Choroid plexus epithelial cell (primary cell): ENCODE measurements around the gene PIK3CD.

Experiments used
- DNase-seq: peaks from one replicate; pipeline ENCODE4 v3.0.0-alpha.2; 2010; ENCODE audit warnings: low read depth
- H3K4me3 ChIP-seq: 2 replicates; pipeline ENCODE4 v1.5.1; 2011; ENCODE audit warnings: low read depth, mild to moderate bottlenecking, control low read depth, low read length, moderate library complexity
- TF ChIP-seq, protein P1 (sequence below): conservative IDR thresholded peaks from 2 replicates; pipeline ENCODE4 v1.5.1; 2011; ENCODE audit warnings: low read depth, mild to moderate bottlenecking, control low read depth, inconsistent platforms, low read length, moderate library complexity

The PIK3CD gene

DNA sequence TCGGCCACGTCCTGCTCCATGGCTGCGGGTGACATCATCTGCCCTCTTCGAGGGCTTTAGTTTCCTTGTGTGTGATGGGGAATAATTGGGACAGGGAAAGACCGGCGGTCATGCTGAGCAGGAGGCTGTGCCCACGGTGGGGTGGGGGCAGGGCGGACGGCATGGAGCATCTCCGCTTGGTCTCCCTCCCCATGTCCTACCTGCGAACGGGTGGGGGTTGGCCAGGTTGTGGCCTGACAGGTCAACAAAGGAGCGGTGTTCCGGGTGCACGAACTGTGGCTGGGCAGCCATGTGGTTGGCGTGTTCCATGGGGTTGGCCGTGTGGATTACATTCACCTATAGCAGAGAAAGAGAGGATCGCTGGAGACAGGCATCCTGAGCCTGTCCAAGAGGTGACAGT lies 80.0 kb downstream of the PIK3CD start:
- TF ChIP-seq, protein P1, sequence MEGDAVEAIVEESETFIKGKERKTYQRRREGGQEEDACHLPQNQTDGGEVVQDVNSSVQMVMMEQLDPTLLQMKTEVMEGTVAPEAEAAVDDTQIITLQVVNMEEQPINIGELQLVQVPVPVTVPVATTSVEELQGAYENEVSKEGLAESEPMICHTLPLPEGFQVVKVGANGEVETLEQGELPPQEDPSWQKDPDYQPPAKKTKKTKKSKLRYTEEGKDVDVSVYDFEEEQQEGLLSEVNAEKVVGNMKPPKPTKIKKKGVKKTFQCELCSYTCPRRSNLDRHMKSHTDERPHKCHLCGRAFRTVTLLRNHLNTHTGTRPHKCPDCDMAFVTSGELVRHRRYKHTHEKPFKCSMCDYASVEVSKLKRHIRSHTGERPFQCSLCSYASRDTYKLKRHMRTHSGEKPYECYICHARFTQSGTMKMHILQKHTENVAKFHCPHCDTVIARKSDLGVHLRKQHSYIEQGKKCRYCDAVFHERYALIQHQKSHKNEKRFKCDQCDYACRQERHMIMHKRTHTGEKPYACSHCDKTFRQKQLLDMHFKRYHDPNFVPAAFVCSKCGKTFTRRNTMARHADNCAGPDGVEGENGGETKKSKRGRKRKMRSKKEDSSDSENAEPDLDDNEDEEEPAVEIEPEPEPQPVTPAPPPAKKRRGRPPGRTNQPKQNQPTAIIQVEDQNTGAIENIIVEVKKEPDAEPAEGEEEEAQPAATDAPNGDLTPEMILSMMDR = no peak
- no peak for DNase-seq
- no peak overlapping the region for H3K4me3 ChIP-seq

DNA sequence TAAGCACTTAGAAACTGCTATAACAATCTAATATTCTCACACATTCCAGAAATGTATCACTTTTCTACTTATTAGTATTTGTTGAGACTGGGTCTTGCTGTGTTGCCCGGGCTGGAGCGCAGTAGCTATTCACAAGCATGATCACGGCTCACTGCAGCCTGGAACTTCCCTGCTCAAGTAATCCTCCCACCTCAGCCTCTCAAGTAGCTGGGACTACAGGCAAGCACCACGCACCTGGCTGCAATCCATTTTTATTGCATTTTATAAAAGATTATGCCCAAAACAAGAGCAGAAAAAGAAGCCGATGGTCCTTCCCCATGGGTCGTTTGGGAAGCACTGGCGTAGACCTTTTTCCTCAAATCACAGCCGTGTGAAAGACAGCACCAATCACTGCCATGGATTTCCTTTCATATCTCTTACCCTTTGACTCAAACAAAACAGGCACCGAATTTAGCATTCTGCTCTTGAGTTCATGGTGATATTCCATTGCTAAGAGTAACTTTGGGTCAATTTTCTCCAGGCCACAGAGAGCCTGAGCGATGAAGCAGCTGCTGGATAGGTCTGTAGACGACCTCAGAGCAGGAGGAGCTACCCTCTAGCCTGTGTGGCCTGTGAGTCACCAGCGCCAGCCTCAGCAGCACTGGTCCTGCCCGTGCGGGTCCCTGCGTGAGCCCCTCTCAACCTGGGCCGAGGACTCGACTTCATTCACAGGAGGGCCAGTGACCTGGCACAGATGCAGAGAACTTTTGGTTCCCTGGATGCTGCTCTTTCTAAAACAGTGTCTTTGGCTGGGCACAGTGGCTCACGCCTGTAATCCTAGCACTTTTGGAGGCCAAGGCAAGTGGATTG lies 80.8 kb downstream of the PIK3CD start:
- no peak for DNase-seq
- TF ChIP-seq, protein P1 = no peak
- H3K4me3 ChIP-seq = no peak overlapping the region

DNA sequence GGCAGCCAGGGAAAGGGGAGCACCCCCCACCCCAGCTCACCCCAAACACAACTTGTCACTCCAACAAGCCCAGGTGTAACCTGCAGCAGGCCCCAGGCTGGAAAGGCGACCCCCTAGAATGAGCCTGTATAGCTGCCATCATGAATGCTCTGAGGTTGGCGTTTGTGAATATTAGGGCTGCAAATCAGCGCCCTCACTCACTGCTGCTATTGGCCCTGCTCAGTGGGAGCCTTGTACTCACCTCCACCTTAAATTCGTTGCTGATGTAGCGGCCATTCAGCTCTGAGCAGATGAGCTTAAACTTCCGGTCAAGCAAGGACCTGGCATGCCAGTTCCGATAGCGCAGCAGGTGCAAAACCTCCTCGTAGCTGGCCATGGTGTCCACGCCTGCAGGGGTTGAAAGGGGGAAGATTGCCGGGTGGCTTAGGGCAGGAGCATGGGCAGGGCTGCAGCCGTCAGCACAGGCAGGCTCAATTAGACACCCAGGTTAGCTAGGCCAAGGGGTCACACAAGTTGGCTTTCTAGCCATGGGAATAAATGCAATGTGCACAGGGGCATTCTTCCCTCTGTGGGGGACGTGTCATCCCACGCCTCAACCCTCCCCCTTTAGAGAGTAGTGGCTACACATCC lies 81.7 kb downstream of the PIK3CD start:
- no peak for DNase-seq
- TF ChIP-seq, protein P1 = no peak
- no peak overlapping the region for H3K4me3 ChIP-seq

DNA sequence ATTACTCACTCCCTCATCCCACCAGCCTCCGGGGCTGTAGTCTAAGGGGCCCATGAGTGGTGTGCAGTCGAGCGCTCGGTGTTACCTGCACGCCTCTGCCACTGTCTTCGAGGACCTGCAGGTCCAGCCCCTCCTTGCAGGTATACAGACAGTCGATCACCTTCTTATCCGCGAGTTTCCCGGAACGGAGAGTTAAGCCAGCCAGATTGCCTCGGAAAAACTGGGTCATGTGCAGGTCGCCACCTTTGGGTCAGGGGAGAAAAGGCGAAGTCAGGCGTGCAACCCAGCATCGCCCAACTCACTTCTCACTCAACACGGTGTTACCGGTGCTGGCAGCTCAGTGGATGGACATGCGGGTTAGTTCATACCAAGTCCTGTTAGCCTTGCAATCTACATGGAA lies 84.3 kb downstream of the PIK3CD start:
- no peak overlapping the region for H3K4me3 ChIP-seq
- TF ChIP-seq, protein P1 = no peak
- DNase-seq = no peak

DNA sequence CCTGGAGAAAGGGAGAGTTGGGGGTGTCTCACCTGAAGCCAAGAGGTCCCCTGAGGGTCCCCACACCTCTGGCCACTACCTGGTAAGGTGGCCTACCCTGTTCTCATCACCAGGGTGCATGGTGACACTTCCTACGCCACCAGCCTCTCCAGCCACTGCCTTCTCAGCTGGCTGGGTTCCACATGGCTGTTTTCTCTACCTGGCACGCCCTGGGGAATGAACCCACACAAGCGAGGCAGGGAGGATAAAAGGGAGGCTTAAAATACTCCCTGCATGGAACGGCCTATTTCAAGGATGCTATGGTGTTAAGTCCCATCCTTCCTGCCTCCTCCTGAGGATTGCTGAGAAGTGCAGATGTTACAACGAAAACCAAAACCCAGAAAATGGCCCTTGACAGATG lies 84.7 kb downstream of the PIK3CD start:
- no peak for DNase-seq
- TF ChIP-seq, protein P1 = no peak
- no peak overlapping the region for H3K4me3 ChIP-seq

DNA sequence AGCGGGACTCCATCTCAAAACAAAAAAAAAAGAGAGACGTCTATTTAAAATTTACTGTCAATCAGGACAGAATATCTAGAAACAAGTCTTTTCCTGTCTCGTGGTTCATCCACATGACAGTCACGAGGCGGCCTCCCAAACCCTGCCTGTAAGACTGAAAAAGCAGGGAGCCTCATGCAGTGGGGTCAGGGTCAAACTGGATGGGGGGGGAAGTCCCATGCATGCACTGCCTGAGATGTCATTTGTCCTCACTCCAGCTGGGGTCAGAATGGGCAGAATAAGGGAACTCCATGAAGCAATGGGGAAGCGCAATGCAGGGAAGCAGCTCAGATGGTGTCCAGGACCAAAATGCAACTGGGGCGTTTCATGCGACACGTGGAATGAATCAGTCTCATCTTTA lies 85.5 kb downstream of the PIK3CD start:
- no peak for DNase-seq
- no peak overlapping the region for H3K4me3 ChIP-seq
- TF ChIP-seq, protein P1 = no peak
